Measurements from ENCODE around the gene ARFIP1.

The ARFIP1 gene

DNA sequence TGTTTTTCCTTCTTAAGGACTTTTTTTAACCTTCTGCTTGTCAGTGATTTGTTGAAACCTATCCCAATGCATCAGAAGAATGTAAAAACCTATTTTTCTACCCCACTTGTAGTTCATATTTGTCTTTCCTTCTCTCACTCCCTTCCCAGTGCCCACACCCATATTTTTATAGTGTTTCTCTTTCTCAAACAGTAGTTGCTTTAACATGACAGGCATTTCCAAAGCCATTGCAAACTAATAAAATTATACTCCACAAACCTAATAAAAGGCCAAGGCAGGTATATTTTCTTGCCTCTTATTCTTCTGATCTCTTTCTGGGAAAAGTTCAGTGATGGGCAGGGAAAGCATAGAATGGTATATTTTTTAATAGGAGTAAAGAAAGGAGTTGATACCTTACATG lies 120.6 kb downstream of the ARFIP1 start:
- no peak for DNase-seq

DNA sequence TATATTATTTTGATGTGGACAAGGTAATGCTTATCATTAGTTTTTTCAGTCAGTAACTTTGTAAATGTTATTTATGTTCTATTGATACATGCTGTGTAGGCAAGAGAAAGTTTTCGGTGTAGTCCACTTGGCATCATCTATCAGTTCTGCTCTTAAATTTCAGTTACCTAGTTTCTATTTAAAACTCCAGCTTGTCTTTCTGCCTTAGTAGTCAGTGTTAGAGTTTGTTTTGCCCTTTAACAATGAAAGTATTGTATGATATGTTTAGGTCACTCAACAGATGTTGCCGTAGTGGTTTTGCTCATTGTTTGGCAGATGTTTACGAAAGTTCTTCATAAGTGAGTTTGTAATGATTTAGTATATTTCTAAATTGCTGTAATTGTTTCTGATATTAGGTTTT lies 121.5 kb downstream of the ARFIP1 start:
- no peak for DNase-seq

GRCh38 chr4:152903658-152904057 lies 123.9 kb downstream of the ARFIP1 start:
- no peak for DNase-seq

- DNase-seq = no peak
Observed at GRCh38 chr4:152909901-152910300, 130.1 kb downstream of the ARFIP1 start.

DNA sequence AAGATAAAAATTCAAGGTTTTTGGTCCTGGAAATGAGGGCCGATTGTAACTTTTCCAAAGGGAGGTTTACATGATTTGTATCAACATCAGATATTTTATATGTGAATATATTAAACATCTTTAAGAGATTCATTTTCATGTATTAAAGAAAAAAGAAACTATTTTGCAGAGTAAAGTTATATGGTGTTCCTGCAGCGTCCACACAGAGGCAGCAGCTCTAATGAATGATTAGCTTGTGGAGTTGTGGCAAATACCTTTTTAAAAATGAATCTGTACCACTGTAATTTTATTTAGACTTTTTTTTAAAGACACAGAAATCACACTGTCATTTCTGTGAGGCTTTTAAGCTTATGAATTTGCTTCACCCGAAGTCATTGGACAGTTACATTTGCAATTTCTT lies 130.8 kb downstream of the ARFIP1 start:
- DNase-seq = no peak

GRCh38 chr4:152917543-152918395 lies 138.0 kb downstream of the ARFIP1 start:
- no peak for DNase-seq

DNA sequence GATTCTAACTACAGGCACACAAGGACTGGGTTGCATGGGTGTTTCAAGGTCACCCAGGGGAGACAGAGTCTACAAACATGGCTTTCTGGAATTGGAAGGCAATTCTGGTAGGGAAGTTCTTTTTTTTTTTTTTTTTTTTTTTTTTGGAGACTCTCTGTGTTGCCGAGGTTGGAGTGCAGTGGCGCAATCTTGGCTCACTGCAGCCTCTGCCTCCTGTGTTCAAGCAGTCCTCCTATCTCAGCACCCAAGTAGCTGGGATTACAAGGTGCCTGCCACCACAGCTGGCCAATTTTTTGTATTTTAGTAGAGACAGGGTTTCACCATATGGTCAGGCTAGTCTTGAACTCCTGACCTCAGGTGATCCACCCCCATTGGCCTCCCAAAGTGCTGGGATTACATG lies 140.1 kb downstream of the ARFIP1 start:
- no peak for DNase-seq

DNA sequence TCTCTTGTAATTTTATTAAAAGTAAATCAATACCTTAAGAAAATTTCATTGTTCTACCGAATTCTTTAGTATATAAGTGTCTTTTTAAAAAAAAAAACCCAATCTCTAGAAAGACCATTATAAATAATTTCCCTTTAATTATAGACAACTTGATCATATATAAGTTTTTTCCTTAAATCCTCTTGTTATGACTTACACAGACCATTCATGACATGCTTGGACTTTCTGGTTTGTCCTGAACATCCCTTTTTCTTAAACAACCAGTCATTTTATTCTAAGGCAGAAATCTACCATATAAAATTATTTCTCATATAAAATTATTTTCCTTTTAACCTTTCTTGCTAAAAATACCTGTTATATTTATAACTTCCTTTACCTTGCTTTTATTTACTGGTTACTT lies 141.0 kb downstream of the ARFIP1 start:
- no peak for DNase-seq

DNA sequence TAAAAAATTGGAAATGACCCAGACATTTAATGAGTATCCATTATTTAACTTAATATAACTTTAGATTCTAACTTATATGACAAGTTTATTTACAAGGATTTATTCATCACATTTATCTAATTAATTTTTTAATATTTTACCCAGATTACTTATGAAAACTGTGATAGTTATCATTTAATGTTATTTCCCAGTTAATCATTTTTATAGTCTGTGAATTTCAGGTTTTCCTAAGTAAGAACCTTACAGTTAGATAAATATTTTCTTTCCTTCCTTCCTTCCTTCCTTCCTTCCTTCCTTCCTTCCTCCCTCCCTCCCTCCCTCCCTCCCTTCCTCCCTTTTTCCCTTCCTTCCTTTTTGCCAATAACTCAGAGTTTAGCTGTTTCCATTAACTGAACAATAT lies 141.5 kb downstream of the ARFIP1 start:
- DNase-seq = no peak

- DNase-seq = no peak
Observed at GRCh38 chr4:152925851-152926250, 146.1 kb downstream of the ARFIP1 start.

DNA sequence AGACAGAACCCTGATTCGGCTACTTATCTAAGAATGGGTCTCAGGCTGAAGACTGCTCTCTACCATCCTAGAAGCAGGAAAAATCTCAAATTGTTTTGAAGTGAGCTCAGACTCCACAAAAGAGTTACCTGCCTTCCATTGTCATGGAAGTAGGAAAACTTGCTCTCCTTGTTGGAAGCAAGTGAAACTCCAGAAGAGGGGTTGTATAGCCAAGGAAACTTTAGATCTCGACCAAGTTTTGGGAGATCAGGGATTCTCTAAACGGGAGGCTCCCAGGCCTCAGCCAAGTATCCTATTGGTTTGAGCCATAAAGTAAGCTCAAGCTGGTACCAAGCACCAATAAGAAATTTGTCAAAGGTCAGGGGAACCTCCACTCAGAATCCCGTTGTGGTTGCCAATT lies 147.2 kb downstream of the ARFIP1 start:
- DNase-seq = no peak

GRCh38 chr4:152927737-152928136 lies 148.0 kb downstream of the ARFIP1 start:
- no peak for DNase-seq

- DNase-seq = no peak
Observed at GRCh38 chr4:152928286-152928685, 148.5 kb downstream of the ARFIP1 start.

GRCh38 chr4:152929888-152930287 lies 150.1 kb downstream of the ARFIP1 start:
- no peak for DNase-seq

GRCh38 chr4:152935143-152935542 lies 155.4 kb downstream of the ARFIP1 start:
- no peak for DNase-seq

DNA sequence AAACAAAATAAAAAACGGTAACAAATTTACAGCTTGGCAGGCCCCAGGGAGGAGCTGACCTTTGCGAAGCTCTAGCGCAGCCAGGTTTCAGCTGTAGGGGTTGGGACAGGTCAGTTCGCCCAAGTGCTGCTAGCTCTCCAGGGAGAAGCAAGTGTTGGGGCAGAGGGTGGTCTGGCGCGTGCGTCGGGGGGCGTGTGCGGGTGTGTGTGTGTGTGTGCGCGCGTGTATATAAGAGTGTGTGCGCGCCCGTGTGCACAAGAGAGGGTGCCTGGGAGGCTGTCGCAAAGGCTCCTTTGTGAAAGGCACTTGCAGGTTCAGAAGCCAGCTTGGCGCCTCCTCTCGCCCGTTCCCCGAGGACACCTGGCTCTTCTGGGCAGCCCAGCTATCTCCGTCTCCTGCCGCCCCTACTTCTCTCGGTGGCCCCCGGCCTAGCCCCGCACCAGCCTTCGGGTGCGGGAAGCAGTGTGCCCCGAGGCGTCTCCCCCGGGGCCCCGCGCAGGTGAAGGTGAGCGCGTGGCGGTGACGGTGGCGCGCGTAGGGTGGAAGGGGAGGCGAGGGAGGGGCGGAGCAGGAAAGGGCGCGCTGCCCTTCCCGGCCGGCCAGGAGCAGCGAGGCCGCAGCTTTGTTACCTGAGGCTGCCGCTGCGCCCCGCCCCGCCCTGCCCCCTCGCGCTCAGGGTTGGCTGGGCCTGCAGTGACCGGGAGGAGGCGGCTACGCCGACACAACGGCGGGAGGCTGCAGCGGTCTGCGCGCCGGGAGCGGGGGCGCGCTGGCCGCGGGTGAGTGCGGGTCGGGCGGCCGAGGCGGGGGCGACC lies 156.1 kb downstream of the ARFIP1 start, which contains the start of gene FHDC1:
Gene FHDC1 (plus strand): TSS at position 693 of the 815 bp plus-strand sequence. CDS start 6,735 bp downstream, outside the sequence.
- no peak for DNase-seq

DNA sequence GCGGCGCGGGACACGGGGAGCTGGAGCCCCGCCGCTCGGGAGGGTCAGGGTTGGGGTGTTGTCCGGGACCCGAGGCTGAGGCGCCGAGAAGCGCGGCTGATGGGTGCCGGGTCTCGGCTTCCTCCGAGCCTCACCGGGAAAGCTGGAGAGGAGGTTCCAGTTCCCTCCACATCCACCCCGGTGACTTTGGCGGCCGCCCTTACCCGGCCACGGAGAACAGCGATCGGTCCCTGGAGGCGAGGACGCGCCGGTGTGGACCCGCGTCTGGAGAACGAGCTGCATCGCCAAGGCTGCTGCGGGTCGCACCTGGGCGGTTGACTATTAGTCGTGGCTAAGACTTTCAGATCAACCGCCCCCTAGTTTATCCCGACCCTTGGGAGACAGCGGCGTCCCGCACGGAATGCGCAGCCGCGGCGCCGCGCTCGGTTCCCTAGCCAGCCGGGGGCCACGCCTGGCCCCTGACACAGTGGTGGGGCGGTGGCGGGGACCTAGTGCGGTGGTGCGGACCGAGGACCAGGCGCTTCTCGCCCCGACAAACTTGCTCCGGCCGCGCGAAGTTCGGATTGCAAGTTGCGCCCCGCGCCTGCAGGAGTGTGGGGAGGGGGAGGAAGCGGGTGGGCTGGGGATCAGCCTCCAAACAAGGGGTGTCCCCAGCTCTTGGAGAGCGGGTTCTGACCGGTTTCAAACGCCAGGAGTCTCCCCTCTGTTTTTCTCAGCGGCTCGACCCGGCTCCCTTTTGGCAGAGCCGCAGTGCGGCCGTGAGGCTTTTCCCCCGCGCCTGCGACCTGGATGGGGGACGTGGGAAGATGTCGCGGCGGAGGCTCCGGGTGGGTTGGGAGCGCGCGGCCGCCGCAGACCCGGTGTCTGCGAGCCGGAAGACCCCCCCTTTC lies 156.9 kb downstream of the ARFIP1 start:
- DNase-seq = no peak

DNA sequence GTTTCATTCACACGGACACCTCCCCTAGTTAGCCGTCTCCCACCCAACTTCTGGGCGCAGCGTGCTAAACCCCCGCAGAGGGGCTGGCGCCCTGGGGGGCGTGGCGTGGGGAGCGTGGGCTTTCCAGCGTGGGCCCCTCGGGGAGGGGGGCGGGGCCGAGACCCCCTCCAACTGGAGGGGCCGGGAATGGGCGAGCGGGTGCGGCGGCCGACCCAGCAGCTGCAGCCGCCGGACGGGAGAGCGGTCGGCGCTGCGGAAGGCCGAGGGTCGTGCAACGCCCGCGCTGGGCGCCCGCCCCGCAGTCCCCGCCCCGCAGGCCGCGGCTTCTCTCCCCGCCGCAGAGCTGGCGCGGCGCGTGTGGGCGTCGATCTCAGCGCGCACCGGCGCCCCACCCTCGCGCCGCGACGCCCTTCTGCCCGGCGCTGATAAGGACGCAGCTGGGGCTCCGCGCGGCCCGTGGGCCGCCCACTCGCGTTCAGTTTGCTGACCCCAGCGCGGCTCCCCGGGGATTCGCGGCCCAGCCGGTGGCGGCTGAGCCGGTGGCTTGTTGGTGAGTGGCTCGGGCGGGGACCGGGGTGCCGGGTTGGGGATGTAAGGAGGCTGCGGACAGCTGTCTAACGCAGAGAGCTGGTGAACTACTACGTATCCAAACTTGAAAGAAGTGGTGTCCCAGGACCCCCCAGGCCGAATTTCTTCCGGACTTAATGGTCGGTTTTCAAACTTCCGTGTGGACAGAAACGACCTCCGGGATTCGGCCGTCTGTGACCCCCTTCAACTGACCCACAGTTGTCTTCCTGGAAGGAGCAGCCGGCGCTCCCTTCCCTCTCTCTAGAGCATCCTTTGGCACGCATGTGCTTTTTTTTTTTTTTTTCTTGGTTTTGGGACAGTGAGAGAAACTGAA lies 157.8 kb downstream of the ARFIP1 start:
- no peak for DNase-seq

GRCh38 chr4:152938237-152938947 lies 158.6 kb downstream of the ARFIP1 start:
- DNase-seq = no peak

- DNase-seq = no peak
Observed at GRCh38 chr4:152939621-152940020, 159.9 kb downstream of the ARFIP1 start.

GRCh38 chr4:152940461-152940860 lies 160.7 kb downstream of the ARFIP1 start:
- no peak for DNase-seq
